Testis (tissue), 3 donors: Measurements from ENCODE around the gene XNDC1N. TPM values are rescaled to one million over a fixed set of nuclear protein-coding genes. Genes with fewer than 3 reads are reported as not detected.

Experiments
- DNase-seq: peaks from one replicate; pipeline ENCODE4 v3.0.0-alpha.2; 2019
- H3K27ac ChIP-seq, 2 donors: fragments of 200-600 bp; sonication (generic); one replicate each; pipeline ENCODE4 v1.5.1; 2019
- H3K27me3 ChIP-seq: fragments of 200-600 bp; sonication (generic); one replicate; pipeline ENCODE4 v1.5.1; 2019
- H3K36me3 ChIP-seq: fragments of 200-600 bp; sonication (generic); one replicate; pipeline ENCODE4 v1.5.1; 2017; ENCODE audit warnings: low read depth; ENCODE audit errors: missing control alignments
- H3K4me1 ChIP-seq: fragments of 200-600 bp; sonication (generic); one replicate; pipeline ENCODE4 v1.5.1; 2019
- H3K4me3 ChIP-seq, 2 donors: fragments of 200-600 bp; sonication (generic); one replicate each; pipeline ENCODE4 v1.5.1; 2017 to 2019
- H3K9me3 ChIP-seq: fragments of 200-600 bp; sonication (generic); one replicate; pipeline ENCODE4 v1.5.1; 2017
- CTCF ChIP-seq, 3 experiments: fragments of 450-650 bp in 2 of 3; fragments of 200-600 bp in 1 of 3; sonication (generic) in 1 of 3; IDR thresholded peaks; one replicate each; pipeline ENCODE4 v1.5.1; 2016 to 2019; ENCODE audit warnings: antibody characterized with exemption in 3 of 3, mild to moderate bottlenecking in 2 of 3, moderate library complexity in 1 of 3
- POLR2A ChIP-seq: fragments of 450-650 bp; IDR thresholded peaks from one replicate; pipeline ENCODE4 v1.6.1; 2017; ENCODE audit warnings: antibody characterized with exemption, mild to moderate bottlenecking, moderate library complexity
- WGBS, 2 donors: methylation state at CpG; one replicate each; pipeline ENCODE4 v1.1.5; 2018; 5-methylcytosine and 5-hydroxymethylcytosine counted together
- intact Hi-C: fragments of 100-400 bp; cut with DNase I; formaldehyde crosslinking; loops from one replicate; pipeline ENCODE4 v1.15.1; 2023; ENCODE audit warnings: low total_unique reads
- polyA plus RNA-seq: library from polyadenylated mRNA; stranded (reverse); fragments of 350-450 nt; fragmentation: Illumina TruSeq; extraction: RNeasy Lipid Tissue Mini Kit (QIAGEN cat#74804); gene quantifications from one replicate; pipeline ENCODE4 v1.2.3, GENCODE V29; 2014; ENCODE audit warnings: low read depth, low replicate concordance; ENCODE audit not compliant: insufficient read depth
- total RNA-seq, 2 donors: library from RNA; depleted of rRNA; stranded (reverse); fragments of >200 nt; gene quantifications; one replicate each; pipeline ENCODE4 v1.2.3, GENCODE V29; 2016

The XNDC1N gene
- total and polyA plus RNA-seq, 3 donors from 2014 or later, result 5.0 to 14.5 (median 9.0) TPM

GRCh38 chr11:71933141-71933933, 4.9 kb upstream of the XNDC1N start:
- TF ChIP-seq CTCF (IDR thresholded peaks at IDR 0.05) (no peak), POLR2A (no peak)
- intact Hi-C loops, result no loop called here
- 87 to 89% methylated on average over 4 of the region's 4 CpGs for WGBS, 2 donors
- DNase-seq, result no peak
- H3K27ac ChIP-seq, result no peak overlapping the region
- no peak overlapping the region for H3K4me3 ChIP-seq
- H3K4me1 ChIP-seq, result peaks cover 29% of the 10 kb centered on the region
- H3K9me3 ChIP-seq, result no peaks in the 10 kb centered on the region
- no peaks in the 10 kb centered on the region for H3K27me3 ChIP-seq
- no peaks in the 10 kb centered on the region for H3K36me3 ChIP-seq

- H3K36me3 ChIP-seq, result no peaks in the 10 kb centered on the region
- H3K4me3 ChIP-seq, result no peak overlapping the region
- H3K27ac ChIP-seq, result no peak overlapping the region
- no peak for TF ChIP-seq POLR2A
- TF ChIP-seq CTCF (IDR thresholded peaks at IDR 0.05), result no peak
- H3K4me1 ChIP-seq, result peaks cover 16% of the 10 kb centered on the region
- no peaks in the 10 kb centered on the region for H3K9me3 ChIP-seq
- 48 to 50% methylated on average over 2 of the region's 2 CpGs for WGBS, 2 donors
- DNase-seq, result no peak
- intact Hi-C loops, result no loop called here
- no peaks in the 10 kb centered on the region for H3K27me3 ChIP-seq
Observed at GRCh38 chr11:71931245-71931602, 2.8 kb upstream of the XNDC1N start.

GRCh38 chr11:71930556-71931244, 2.3 kb upstream of the XNDC1N start:
- Histone ChIP-seq H3K4me1 (peaks cover 16% of the 10 kb centered on the region), H3K36me3 (no peaks in the 10 kb centered on the region), H3K27me3 (no peaks in the 10 kb centered on the region), H3K4me3 (no peak overlapping the region), H3K9me3 (no peaks in the 10 kb centered on the region), H3K27ac (no peak overlapping the region)
- intact Hi-C loops, result no loop called here
- TF ChIP-seq CTCF (IDR thresholded peaks at IDR 0.05), result no peak
- TF ChIP-seq POLR2A, result no peak
- no peak for DNase-seq
- WGBS, 2 donors, result 72 to 76% methylated on average over 11 of the region's 11 CpGs

GRCh38 chr11:71929491-71929890, 1.1 kb upstream of the XNDC1N start:
- no peak for TF ChIP-seq CTCF (IDR thresholded peaks at IDR 0.05)
- TF ChIP-seq POLR2A, result no peak
- WGBS, 2 donors, result 8 to 9% methylated on average over 6 of the region's 6 CpGs
- no peak for DNase-seq
- peak overlapping the region; percentile 88 to 90 for H3K27ac ChIP-seq
- H3K4me1 ChIP-seq, result peaks cover 16% of the 10 kb centered on the region
- no peaks in the 10 kb centered on the region for H3K36me3 ChIP-seq
- no peaks in the 10 kb centered on the region for H3K27me3 ChIP-seq
- intact Hi-C loops, result no loop called here
- no peaks in the 10 kb centered on the region for H3K9me3 ChIP-seq
- H3K4me3 ChIP-seq, result peak overlapping the region; percentile 79 to 81
